RWPE1 (cell line): ENCODE results near the gene ADARB1.
"Not testable (repeated sequence)": the region's sequence is repeated elsewhere in the genome, so short reads cannot be mapped to it uniquely, and the experiment has no call there.

Experiments
- CTCF ChIA-PET: fragments of 350-600 bp; sonication (Branson Sonifier 250); formaldehyde crosslinking; extraction: SDS; loops from one replicate; lab custom pipeline; 2021; lab: Yijun Ruan, JAX
- POLR2A ChIA-PET: fragments of 400-600 bp; formaldehyde crosslinking; extraction: SDS; loops from one replicate; lab custom pipeline; 2020; ENCODE audit warnings: antibody characterized with exemption; ENCODE audit not compliant: low non-redundant PET; lab: Yijun Ruan, JAX
- DNase-seq: peaks from one replicate; pipeline ENCODE4 v3.0.0; 2012; ENCODE audit warnings: low spot score
- H3K27ac ChIP-seq: fragments of 450-650 bp; 2 replicates; pipeline ENCODE4 v1.5.1; 2017
- TF ChIP-seq, protein P1 (sequence below): fragments of 450-650 bp; conservative IDR thresholded peaks from 2 replicates; pipeline ENCODE4 v1.5.1; 2017; ENCODE audit warnings: low read depth, mild to moderate bottlenecking

Gene ADARB1

DNA sequence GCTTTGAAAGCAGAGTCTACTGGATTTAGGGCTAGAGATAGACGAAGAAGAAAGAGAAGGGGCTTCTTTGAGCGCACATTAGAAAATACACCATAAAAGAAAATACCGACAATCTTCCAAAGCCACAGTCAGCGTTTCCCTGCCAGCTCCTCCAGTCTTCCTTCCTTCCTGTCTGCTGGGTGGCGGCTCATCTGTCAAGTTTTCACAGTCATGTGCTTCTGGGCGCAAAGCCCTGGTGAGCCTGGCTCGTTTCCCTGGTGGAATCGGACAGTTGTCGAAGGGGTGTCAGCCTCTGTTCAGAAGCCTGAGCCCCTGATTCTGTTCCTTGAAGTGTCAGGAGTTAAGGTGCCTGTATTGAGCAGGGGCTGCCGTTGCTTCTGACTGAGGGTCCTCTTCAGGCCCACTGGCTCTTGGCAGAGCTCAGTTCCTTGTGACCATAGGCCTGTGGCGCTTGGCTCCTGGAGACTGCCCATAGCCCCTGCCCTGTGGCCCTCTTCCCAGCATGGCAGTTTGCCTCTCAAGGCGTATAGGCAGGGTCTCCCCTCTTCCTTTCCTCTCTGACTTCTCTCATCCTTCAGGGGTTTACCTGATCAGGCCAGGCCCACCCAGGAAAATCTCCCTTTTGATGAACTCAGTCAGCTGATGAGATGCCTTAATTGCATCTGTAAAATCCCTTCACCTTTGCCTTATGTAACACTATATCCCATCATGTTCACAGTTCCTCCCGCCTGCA, 58.6 kb downstream of the ADARB1 start:
- peak overlapping the region; percentile 30 for H3K27ac ChIP-seq
- ChIA-PET POLR2A (interaction anchor here (0.6 kb wide), 1 partner anchor 185 kb away, joined by 3 read pairs; no protein-coding TSS in a partner anchor), CTCF (interaction anchor here (0.6 to 1.8 kb wide), 2 partner anchors 142 to 183 kb away, joined by 3 to 5 read pairs; no protein-coding TSS in a partner anchor)
- TF ChIP-seq, protein P1, sequence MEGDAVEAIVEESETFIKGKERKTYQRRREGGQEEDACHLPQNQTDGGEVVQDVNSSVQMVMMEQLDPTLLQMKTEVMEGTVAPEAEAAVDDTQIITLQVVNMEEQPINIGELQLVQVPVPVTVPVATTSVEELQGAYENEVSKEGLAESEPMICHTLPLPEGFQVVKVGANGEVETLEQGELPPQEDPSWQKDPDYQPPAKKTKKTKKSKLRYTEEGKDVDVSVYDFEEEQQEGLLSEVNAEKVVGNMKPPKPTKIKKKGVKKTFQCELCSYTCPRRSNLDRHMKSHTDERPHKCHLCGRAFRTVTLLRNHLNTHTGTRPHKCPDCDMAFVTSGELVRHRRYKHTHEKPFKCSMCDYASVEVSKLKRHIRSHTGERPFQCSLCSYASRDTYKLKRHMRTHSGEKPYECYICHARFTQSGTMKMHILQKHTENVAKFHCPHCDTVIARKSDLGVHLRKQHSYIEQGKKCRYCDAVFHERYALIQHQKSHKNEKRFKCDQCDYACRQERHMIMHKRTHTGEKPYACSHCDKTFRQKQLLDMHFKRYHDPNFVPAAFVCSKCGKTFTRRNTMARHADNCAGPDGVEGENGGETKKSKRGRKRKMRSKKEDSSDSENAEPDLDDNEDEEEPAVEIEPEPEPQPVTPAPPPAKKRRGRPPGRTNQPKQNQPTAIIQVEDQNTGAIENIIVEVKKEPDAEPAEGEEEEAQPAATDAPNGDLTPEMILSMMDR, result no peak
- DNase-seq, result no peak

DNA sequence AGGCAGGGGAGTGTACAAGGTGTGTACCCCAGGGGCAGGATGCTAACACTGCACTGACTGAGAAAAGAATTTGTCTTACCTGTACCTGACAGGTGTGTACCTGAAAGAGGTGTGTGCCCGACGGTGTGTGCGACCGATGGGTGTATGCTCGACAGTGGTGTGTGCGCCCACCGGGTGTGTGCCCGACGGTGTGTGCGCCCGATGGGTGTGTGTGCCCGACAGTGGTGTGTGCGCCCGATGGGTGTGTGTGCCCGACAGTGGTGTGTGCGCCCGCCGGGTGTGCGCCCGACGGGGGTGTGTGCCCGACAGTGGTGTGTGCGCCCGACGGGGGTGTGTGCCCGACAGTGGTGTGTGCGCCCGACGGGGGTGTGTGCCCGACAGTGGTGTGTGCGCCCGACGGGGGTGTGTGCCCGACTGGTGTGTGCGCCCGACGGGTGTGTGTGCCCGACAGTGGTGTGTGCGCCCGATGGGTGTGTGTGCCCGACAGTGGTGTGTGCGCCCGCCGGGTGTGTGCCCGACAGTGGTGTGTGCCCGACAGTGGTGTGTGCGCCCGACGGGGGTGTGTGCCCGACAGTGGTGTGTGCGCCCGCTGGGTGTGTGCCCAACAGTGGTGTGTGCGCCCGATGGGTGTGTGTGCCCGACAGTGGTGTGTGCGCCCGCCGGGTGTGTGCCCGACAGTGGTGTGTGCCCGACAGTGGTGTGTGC, 59.3 kb downstream of the ADARB1 start:
- POLR2A ChIA-PET, result interaction anchor here (0.6 kb wide), 1 partner anchor 186 kb away, joined by 3 read pairs; no protein-coding TSS in a partner anchor
- not testable (repeated sequence) for DNase-seq, H3K27ac ChIP-seq
- CTCF ChIA-PET, result interaction anchor here (1.8 kb wide), 1 partner anchor 184 kb away, joined by 5 read pairs; no protein-coding TSS in a partner anchor

DNA sequence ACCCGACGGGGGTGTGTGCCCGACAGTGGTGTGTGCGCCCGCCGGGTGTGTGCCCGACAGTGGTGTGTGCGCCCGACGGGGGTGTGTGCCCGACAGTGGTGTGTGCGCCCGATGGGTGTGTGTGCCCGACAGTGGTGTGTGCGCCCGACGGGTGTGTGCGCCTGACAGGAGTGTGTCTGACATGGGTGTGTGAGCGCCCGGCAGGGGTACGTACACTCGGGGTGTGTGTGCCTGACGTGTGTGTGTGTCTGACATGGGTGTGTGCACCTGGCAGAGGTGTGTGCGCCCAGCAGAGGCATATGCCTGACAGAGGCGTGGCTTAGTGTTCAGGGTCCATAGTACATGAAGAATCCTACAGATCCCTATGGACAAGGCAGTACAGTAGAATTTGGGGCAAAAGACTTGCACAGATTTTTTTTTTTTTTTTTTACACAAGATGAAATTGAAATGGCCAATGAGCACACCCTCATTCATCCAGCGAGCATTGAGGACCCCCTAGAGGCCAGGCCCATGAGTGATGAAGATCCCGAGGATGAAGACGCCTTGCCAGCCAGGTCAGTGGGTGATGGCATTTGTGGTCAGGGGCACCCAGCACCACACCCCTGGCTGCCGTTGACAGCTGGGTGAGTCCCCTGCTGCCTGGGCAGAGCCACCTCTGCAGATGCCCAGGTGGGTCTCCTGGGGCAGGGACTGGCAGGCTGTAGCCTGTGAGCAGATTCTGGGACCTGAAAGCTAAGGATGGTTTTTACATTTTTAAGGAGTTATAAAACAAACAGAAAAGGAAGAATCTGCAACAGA, 60.1 kb downstream of the ADARB1 start:
- DNase-seq, result no peak
- TF ChIP-seq, protein P1, result no peak
- CTCF ChIA-PET, result no interaction called here
- POLR2A ChIA-PET, result no interaction called here
- H3K27ac ChIP-seq, result peak overlapping the region; percentile 62

DNA sequence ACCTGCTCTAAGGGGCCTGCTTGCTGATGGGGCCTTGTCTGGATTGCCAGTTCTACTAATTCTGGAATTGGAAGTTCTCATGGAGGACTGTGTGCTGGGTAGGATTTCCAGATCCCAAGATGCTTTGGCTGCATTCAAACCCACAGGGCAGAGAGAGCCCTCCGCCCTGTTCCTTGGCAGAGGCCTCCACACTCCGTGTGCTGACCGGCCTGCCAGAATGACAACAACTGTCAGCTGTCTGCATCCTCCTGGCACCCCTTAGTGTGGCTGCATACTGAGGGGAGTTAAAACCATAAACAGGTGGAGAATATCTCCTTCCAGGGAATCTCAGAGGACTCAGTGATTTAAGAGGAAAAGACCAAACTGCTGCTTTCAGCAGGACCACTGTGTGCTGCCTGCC, 60.7 kb downstream of the ADARB1 start:
- POLR2A ChIA-PET, result no interaction called here

DNA sequence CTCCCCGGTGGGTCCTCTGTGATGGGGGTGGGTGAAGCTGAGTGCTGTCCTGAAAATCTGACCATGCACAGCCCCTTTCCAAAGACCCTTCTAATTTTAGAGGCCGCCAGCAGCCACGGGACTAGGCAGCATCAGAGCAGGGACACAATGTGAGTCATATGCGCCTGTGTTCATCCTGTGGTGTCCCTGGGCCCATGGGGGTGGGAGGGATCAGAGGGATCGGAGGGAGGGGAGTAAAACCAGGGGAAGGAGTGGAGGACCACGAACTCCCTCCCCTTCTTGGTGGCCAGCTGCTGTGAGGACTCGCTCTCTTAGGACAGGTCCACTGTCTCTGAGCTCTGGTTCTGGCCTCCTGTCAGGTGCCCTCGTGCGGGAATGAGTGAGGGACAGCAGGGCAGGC, 61.5 kb downstream of the ADARB1 start:
- DNase-seq, result no peak
- TF ChIP-seq, protein P1, result no peak
- POLR2A ChIA-PET, result no interaction called here
- CTCF ChIA-PET, result interaction anchor here (0.5 to 4.1 kb wide), 3 partner anchors 80 to 186 kb away, joined by 3 to 57 read pairs (median 3); no protein-coding TSS in a partner anchor
- H3K27ac ChIP-seq, result peak overlapping the region; percentile 62

More for the DNA sequence above, 60.7 kb downstream of the ADARB1 start:
- TF ChIP-seq, protein P1, result no peak
- no peak for DNase-seq
- H3K27ac ChIP-seq, result peak overlapping the region; percentile 62
- CTCF ChIA-PET, result interaction anchor here (4.1 kb wide), 1 partner anchor 186 kb away, joined by 57 read pairs; no protein-coding TSS in a partner anchor

DNA sequence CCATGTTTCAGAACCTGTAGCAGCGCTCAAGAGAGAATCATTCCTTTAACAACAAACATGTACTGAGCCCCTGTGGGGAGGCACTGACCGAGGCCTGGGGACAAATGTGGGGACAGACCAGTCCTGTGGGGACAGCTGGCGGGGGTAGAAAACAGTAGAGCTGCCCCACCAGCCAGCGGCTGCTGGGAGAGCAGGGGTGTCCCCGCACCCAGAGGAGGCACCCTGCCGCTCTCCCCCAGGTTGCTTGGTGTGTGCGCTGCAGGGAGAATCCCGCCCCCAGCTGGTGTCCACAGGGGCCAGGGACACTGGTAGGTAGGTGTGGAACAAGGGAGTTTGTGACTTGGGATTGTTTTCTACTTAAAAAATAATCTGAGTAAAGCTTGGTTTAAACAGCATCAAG, 62.1 kb downstream of the ADARB1 start:
- no peak for DNase-seq
- ChIA-PET POLR2A (no interaction called here), CTCF (interaction anchor here (0.5 to 4.1 kb wide), 12 partner anchors 7 to 685 kb away, joined by 3 to 57 read pairs (median 4); no protein-coding TSS in a partner anchor)
- peak overlapping the region; percentile 62 for H3K27ac ChIP-seq
- TF ChIP-seq, protein P1, result no peak
